GM19455 (cell line): ENCODE measurements around the gene CPNE7.
"Not testable (repeated sequence)": the region's sequence is repeated elsewhere in the genome, so short reads cannot be mapped to it uniquely, and the experiment has no call there.

ENCODE experiments used
- ATAC-seq: cut with Tn5 transposase; IDR thresholded peaks from one replicate; pipeline ENCODE4 v1.9.1; 2021; ENCODE audit not compliant: unreplicated experiment

CPNE7 gene

DNA sequence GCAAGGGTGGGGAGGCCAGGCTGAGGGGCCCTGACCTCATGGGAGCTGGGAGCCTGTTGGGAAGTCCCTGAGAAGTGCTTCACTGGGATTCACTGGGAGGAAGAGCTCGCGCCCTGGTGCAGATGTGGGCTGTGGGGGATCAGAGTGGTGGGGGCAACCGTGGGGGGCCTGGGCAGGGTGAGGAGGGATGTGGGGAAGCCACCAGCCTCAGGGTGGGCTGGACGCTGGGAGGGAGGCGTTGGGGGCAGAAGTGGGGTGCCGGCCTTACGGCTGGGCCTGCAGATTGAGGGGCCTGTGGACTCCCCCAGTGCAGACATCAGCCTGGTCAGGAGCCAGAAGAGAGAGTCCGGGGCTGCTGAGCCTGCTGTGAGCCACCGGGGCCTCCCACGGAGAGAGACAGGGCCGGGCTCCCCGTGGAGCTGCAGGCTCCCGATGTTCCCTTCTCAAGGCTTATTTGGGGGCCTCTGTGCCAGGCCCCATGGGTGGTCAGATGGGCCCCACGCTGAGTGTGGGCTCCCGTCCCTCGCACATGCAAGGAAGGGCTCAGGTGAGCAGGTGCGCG lies 45.7 kb downstream of the CPNE7 start:
- ATAC-seq = no peak

DNA sequence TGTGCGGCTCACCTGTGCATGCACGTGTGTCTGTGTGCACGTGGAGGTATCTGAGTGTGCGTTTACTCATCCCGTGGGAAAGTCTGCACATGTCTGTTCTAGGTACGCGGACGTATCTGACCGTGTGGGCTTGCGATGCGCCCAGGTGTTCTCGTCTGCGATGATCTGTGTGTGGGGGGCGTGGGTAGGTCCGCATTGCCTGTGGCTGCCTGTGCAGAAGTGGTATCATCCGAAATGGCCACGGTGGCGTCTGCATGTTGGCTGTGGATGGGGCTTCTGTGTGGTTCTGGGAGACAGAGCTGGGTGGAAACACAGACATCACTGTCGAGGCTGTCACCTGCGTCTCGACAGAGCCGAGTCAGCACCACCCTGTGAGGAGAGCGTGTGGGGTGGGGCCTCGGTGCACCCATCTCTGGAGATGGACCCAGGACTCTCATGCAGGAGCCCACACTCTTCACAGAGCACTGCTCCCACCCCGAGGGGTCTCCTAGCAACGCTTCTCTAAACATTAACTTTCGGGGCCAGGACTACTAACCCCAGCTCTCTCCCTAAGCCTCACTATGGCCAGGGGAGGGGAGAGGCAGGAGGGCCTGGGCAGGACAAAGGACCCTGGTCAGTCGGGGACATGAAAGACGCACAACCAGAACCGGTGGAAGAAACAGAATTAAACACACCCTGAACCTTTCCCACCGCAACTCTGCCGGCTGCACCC lies 46.3 kb downstream of the CPNE7 start:
- no peak for ATAC-seq

DNA sequence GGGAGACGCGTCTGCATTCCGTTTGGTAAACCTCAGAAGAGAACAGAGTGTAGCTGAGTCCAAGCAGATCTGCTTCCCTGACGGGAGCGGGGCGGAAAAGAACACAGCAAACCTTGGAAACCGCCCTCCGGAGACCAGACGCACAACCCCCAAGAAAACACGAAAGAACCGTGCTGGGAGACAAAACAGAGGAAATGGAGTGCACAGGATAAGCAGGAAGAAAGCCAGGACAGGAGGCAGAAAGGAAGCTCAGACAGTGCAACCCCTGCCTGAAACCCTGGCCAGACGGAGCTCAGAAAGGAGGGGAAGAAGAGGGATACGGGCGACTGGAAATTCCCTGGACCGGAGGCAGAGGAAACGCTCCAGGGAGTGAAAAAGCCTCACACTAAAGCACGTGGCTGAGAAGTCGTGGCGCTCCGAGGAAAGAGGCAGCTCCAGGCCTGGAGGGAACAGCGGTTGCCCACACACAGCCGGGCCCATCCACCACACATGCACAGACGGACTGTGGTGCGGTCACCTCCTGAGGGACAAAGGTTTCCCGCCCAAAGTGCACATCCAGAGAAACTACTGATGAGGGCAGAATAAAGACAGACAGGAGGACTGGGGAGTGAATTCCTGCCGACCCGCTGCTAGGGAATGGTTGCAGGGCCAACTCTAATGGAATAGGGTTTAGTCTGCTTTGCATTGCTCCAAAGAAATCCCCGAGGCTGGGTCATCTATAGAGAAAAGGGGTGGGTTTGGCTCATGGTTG lies 48.1 kb downstream of the CPNE7 start:
- no peak for ATAC-seq

DNA sequence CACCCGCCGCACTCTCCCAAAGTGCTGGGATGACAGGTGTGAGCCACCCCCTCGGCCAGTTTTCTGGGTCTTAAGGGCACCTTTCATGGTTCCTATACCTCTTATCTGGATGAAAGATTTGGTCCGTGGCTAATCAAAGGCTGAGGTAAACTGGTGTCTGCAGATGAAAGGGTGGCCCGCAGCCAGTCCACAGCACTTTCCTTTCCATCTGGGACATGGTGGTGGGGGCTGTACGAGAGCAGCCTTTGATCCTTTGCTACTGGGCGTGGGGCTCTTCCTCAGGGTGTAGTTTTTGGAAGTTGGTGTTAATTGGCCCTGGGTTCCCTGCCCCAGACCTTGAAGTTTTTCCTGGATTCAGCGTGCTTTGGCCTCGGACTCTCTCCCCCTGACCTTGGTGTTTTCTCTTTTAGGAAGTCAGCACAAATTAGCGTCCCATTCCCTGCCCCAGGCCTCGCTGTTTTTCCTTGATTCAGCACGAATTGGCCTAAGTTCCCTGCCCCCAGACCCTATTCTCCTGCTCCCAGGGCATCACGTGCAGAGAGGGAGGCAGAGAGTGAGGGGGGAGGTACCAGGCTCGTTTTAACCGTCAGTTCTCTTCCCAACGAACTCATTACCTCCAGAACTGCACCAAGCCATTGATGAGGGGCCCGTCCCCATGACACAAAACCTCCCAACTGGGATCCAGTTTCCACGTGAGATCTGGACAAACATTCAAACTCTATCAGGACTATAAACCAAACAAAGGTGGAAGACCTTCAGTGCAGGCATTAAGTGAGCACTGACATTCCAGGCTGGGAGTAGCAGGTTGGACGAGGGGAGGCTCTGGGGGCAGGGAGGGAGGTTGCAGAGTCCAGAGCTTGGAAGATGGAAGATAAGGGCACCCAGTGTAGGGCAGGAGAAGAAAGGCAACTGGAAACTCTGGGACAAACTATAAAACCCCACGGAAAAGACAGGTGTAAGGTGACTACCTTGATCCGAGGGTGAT lies 49.5 kb downstream of the CPNE7 start:
- no peak for ATAC-seq

DNA sequence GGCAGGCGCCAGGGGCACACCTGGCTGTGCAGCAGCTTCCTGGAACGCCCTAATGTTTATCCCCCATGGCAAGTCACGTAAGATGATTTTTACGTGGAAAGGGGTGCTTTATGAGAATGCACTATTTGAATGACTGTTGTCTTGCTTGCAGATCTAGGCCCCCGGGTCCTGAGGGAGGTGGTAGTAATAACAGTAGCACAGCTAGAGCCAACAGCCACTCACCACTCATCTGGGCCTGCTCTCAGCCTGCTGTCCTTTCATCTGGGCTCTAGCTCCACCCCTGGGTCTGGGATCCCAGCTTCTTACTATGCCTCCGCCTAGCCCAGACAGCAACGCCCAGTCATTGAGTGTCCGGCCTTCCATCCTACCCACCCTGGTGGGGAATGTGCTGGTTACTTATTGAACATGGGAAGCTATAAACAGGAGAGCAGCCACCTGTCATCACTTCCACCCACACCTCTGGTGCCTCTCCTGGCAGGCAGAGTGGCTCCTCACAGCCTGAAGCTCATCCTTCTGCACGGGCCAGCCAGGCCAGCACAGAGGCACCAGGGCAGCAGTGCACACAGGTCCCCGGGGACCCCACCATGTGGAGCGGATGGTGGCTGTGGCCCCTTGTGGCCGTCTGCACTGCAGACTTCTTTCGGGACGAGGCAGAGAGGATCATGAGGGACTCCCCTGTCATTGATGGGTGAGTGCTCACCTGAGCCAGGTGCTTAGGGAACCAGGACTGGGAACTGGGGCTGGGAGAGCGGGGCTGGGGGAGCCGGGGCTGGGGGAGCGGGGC lies 54.5 kb downstream of the CPNE7 start:
- no peak for ATAC-seq

DNA sequence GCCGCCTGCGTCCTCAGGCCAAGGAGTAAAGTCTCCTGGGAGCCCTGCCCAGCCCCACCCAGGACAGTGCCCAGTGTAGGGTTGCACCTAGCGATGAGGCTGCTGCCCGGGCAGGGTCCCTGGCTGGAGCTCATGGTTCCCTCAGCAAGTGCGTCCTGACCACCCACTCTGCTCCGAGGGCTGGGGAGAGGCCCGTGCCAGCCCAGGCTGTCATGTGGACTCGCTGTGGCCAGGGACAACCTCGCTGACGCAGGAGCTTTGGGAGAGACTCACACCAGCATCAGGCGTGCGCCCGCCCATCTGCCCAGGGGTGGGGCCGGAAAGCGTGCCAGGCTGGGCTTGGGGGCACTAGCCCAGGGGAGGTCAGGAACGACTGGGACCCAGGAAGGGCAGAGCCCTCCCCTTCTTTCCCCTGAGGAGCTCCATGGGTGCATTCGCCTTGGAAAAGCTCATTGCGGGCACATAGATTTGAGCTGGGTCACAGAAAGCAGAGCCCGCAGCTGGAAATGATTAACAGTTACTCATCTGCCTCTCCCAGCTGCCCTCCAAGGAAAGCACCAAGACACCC lies 57.6 kb downstream of the CPNE7 start:
- no peak for ATAC-seq

DNA sequence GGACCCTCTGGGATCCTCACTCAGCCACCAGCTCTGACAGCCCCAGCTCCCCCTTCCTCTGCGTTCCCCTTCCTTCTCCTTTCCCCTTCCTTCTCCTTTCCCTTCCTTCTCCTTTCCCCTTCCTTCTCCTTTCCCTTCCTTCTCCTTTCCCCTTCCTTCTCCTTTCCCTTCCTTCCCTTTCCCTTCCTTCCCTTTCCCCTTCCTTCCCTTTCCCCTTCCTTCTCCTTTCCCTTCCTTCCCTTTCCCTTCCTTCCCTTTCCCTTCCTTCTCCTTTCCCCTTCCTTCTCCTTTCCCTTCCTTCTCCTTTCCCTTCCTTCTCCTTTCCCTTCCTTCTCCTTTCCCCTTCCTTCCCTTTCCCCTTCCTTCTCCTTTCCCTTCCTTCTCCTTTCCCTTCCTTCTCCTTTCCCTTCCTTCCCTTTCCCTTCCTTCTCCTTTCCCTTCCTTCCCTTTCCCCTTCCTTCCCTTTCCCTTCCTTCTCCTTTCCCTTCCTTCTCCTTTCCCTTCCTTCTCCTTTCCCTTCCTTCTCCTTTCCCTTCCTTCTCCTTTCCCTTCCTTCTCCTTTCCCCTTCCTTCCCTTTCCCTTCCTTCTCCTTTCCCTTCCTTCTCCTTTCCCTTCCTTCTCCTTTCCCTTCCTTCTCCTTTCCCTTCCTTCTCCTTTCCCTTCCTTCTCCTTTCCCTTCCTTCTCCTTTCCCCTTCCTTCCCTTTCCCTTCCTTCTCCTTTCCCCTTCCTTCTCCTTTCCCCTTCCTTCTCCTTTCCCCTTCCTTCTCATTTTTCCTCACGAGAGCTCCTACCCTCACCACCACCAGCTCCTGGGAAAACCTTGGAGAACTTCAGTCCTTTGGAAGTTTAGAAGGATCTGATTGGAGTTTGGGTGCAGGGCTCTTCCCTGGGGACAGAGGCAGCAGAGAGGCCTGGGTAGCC lies 59.2 kb downstream of the CPNE7 start:
- ATAC-seq = not testable (repeated sequence)

DNA sequence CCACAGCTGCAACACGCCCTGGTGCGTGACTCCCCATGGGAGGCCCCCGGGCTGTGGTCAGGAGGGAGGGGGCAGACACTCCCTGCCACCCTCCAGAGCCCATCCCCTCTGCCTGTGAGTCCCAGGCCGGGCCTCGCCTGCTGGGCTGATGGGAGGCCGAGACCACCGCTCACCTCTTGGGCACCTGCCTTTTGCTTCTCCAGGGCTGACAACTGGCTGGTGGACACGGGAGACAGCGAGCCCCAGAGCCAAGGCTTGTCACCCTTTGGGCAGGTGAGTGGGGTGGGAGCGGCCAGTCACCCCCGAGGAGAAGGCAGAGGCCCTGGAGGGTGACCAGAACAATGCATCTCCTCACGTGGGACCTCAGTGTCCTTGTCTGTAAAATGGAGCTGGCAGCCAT lies 61.1 kb downstream of the CPNE7 start:
- ATAC-seq = no peak

DNA sequence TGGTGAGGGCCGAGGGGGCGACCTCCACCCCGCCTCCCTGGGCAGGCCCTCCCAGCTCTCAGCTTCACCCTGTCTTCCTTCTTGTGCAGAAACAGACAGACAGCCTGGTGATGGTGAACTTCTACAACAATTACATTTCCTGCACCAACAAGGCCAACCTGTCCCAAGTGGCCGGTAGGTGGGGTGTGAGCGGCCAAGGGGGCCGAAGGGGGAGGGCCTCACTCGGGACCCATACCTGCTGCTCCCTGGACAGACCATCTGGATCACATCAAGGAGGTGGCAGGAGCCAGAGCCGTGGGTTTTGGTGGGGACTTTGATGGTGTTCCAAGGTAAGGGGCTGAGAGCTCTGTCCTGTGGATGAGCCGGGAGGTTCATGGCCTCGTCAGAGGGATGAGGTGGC lies 61.8 kb downstream of the CPNE7 start:
- ATAC-seq = no peak

DNA sequence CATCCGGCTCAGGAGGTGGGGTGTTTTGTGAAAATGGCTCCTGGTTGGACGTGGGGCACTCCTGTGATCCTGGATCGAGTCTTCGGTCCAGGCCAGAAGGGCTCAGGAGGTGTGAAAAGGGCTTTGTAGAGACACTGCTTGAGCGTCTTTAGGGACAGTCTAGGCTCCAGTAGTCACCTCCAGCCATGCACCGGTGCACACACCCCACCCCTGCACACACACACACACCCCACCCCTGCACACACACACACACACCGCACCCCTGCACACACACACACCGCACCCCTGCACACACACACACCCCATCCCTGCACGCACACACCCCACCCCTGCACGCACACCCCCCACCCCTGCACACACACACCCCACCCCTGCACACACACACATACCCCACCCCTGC lies 62.9 kb downstream of the CPNE7 start:
- no peak for ATAC-seq

DNA sequence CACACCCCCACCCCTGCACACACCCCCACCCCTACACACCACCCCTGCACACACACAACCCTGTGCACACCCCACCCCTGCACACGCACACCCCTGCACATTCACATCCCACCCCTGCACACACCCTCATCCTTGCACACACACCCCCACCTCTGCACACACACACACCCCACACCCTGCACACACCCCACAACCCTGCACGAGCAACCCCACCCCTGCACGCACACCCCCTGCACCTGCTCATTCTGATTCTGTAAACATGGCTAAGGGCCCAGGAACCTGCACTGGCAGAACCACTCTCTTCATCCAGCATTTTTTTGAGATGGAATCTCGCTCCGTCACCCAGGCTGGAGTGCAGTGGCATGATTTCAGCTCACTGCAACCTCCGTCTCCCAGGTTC lies 63.8 kb downstream of the CPNE7 start:
- no peak for ATAC-seq

DNA sequence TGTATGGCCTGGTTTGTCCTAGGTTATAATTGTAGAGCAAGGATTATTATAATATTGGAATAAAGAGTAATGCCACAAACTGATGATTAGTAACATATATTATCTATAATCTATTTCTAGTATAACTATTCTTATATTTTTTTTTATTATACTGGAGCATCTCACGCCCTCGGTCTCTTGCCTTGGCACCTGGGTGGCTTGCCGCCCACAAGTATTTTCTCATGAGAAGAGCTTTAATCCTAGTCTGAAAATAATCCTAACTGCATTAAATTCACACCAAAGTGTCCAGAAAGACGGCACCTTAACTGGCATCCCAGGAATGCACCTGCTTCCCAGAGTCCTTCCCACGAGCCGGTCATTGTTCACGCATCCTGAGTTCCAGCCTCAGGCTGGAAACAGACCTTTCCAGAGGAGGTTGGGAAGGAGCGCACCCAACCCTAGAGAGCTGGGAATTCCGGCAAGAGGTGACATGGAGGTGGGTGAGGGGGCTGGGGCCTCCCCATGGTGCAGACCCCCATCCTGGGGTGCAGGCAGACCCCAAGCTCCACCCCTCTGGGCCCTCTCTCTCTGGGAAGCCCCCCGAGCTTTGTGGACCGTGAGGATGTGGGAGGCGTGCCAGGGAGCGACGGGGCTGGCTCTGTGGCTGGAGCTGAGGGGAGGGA lies 66.0 kb downstream of the CPNE7 start:
- no peak for ATAC-seq

DNA sequence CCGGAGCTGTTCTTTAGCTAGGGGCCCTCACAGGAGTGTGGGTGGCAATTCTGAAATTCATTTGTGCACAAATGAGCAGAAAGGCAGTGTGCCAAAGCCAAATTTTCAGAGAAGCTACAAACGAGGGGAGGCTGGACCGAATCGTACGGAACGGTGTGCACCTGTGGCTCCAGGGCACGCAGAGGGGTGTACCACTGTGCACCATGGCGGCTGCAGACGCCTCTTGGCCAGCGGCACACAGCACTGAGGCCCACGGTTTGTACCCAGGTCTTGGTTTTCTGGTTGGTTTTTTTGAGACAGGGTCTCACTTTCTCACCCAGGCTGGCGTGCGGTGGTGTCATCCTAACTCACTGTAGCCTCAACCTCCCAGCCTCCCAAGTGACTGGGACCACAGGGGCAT lies 67.0 kb downstream of the CPNE7 start:
- no peak for ATAC-seq

DNA sequence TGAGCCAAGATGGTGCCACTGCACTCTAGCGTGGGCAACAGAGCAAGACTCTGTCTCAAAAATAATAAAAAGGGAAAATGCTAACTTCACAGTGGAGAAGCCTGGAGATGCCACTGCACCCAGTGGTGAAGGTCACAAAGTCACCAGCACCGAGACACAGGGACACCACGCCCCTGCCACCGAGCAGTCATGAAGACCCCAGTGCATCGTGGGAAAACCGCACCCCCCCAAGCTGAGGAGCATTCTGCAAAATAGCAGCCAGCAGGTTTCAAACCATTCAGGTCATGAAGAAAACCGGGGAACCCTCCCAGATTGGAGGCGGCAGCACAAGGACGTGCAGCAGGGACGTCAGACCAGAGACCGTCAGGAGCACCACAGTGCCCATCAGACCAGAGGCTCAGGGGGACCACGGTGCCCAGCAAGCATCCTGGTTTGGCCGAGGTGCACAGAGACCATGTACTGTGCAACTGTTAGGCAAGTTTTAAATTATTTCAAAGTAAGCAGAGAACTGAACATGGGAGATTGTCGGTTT lies 68.3 kb downstream of the CPNE7 start:
- no peak for ATAC-seq

DNA sequence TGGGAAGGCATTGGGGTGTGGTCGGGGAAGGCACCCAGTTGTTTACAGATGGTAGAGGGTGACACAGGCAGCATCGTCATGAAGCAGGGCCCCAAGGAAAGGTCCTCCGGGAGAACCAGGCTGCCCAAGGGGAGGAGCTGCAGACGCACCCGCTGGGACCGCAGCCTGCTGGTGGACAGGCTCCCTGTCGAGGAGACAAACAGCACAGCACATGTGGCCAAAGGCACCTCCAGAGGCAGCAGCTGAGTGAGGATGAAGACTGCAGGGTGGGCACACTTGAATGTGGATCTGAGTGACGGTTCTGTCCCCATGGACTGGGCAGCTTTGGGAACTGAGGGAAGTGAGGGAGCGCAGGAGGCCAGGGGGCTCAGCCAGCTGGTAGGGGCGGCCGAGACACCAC lies 69.6 kb downstream of the CPNE7 start:
- no peak for ATAC-seq

DNA sequence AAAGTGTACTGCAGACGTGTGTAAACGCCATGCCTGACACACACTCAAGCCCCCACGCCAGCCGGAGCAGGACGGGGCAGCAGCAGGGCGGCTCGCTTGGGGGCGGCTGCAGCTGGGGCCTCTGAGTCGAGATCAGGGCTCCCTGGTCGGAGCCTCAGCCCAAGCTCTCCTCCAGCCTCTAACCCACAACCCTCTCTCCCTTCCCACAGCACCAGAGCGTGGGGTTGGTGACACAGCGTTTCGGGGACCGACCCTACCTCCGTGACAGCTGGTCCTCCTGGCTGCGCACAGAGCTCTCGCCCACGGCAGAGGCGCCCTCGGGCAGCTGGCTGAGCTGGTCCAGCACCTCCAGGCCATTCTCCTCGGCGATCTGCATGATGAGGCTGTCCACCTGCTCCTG lies 70.7 kb downstream of the CPNE7 start:
- ATAC-seq = no peak
